GM13977 (cell line): ENCODE measurements around the gene FLRT2.

Source experiments
- DNase-seq: peaks from one replicate; pipeline ENCODE4 v3.0.0; 2012; ENCODE audit warnings: low spot score
- CTCF ChIP-seq: IDR thresholded peaks from 2 replicates; pipeline ENCODE4 v1.5.1; 2012; ENCODE audit warnings: mild to moderate bottlenecking, control low read depth; ENCODE audit not compliant: insufficient read depth; ENCODE audit errors: extremely low read depth, missing control alignments
- in situ Hi-C: fragments of 300-500 bp; cut with MboI; formaldehyde crosslinking; loops from one replicate; pipeline ENCODE4 v1.12.0; 2022; ENCODE audit warnings: low sequenced_read_pairs, low pct_unique_long_range_greater_than_20kb, mixed read lengths, inconsistent platforms; ENCODE audit not compliant: unreplicated experiment

FLRT2 gene

GRCh38 chr14:85538636-85539035, 8.7 kb downstream of the FLRT2 start:
- DNase-seq, result no peak
- TF ChIP-seq CTCF, result no peak
- in situ Hi-C loops, result no loop called here

GRCh38 chr14:85539510-85539909, 9.6 kb downstream of the FLRT2 start:
- in situ Hi-C loops, result no loop called here
- TF ChIP-seq CTCF, result no peak
- DNase-seq, result no peak

- TF ChIP-seq CTCF, result no peak
- in situ Hi-C loops, result no loop called here
- no peak for DNase-seq
These were observed 12.7 kb downstream of the FLRT2 start for GRCh38 chr14:85542623-85543022.

GRCh38 chr14:85545738-85546137, 15.8 kb downstream of the FLRT2 start:
- no peak for DNase-seq
- in situ Hi-C loops, result no loop called here
- TF ChIP-seq CTCF, result no peak

GRCh38 chr14:85546390-85546789, 16.4 kb downstream of the FLRT2 start:
- no peak for TF ChIP-seq CTCF
- in situ Hi-C loops, result no loop called here
- no peak for DNase-seq

- DNase-seq, result no peak
- no peak for TF ChIP-seq CTCF
- in situ Hi-C loops, result no loop called here
These were observed 19.8 kb downstream of the FLRT2 start for GRCh38 chr14:85549697-85550096.

GRCh38 chr14:85554106-85554505, 24.2 kb downstream of the FLRT2 start:
- no peak for DNase-seq
- in situ Hi-C loops, result no loop called here
- TF ChIP-seq CTCF, result no peak
